WTC11 (cell line): Measurements from ENCODE around the gene FERMT2. TPM values are rescaled to one million over a fixed set of nuclear protein-coding genes. Genes with fewer than 3 reads are reported as not detected.

Experiments used
- ATAC-seq: fragments of 200-7000 bp; cut with Tn5 transposase; 2 replicates; pipeline ENCODE4 v1.10.0; 2021; ENCODE audit warnings: mild to moderate bottlenecking, moderate library complexity
- CTCF ChIA-PET: fragments of 300-600 bp; sonication (Branson Sonifier 250); formaldehyde crosslinking; loops from one replicate; lab custom pipeline; 2021; ENCODE audit warnings: antibody characterized with exemption; lab: Charles Lee
- POLR2A ChIA-PET: fragments of 350-600 bp; sonication (Branson Sonifier 250); formaldehyde crosslinking; loops from one replicate; lab custom pipeline; 2021; ENCODE audit warnings: antibody characterized with exemption; lab: Charles Lee
- DNase-seq: peaks from one replicate; pipeline ENCODE4 v3.0.0; 2021; ENCODE audit warnings: low spot score
- H3K27ac Mint-ChIP-seq: 2 replicates; pipeline ENCODE4 v1.8.0; 2021; ENCODE audit warnings: mixed read lengths
- H3K27me3 Mint-ChIP-seq: 2 replicates; pipeline ENCODE4 v1.8.0; 2021; ENCODE audit warnings: low read depth, mild to moderate bottlenecking, moderate library complexity, mixed read lengths
- H3K36me3 Mint-ChIP-seq: 2 replicates; pipeline ENCODE4 v1.8.0; 2021; ENCODE audit warnings: mixed read lengths
- H3K4me1 Mint-ChIP-seq: 2 replicates; pipeline ENCODE4 v1.8.0; 2022; ENCODE audit warnings: mixed read lengths
- H3K4me3 Mint-ChIP-seq: 2 replicates; pipeline ENCODE4 v1.8.0; 2021; ENCODE audit warnings: mild to moderate bottlenecking, moderate library complexity, mixed read lengths
- H3K9me3 Mint-ChIP-seq: 2 replicates; pipeline ENCODE4 v1.8.0; 2021; ENCODE audit warnings: mixed read lengths
- CBFB ChIP-seq: sonication (generic); formaldehyde crosslinking; IDR thresholded peaks from 2 replicates; pipeline ENCODE4 v1.8.1; 2022; ENCODE audit warnings: mild to moderate bottlenecking, low read depth, missing genetic modification reagents
- EMX1 ChIP-seq: fragments of 250-450 bp; sonication (Bioruptor Pico); IDR thresholded peaks from 2 replicates; pipeline ENCODE4 v1.8.0; 2021; ENCODE audit warnings: mild to moderate bottlenecking
- ERG ChIP-seq: fragments of 250-450 bp; sonication (Bioruptor Pico); IDR thresholded peaks from 2 replicates; pipeline ENCODE4 v1.8.0; 2021; ENCODE audit warnings: mild to moderate bottlenecking
- ESRRA ChIP-seq: sonication (generic); formaldehyde crosslinking; IDR thresholded peaks from 2 replicates; pipeline ENCODE4 v1.8.1; 2022; ENCODE audit warnings: mild to moderate bottlenecking, missing genetic modification reagents, borderline replicate concordance
- ETV6 ChIP-seq: sonication (generic); formaldehyde crosslinking; IDR thresholded peaks from 2 replicates; pipeline ENCODE4 v1.8.1; 2022; ENCODE audit warnings: mild to moderate bottlenecking, missing genetic modification reagents
- FOXK1 ChIP-seq: sonication (generic); formaldehyde crosslinking; IDR thresholded peaks from 2 replicates; pipeline ENCODE4 v1.8.0; 2022; ENCODE audit warnings: mild to moderate bottlenecking, moderate library complexity, missing genetic modification reagents
- GRHL2 ChIP-seq: fragments of 250-450 bp; sonication (Bioruptor Pico); IDR thresholded peaks from 2 replicates; pipeline ENCODE4 v1.8.0; 2022; ENCODE audit warnings: mild to moderate bottlenecking, moderate library complexity; ENCODE audit not compliant: insufficient replicate concordance, severe bottlenecking
- IRF1 ChIP-seq: sonication (generic); formaldehyde crosslinking; IDR thresholded peaks from 2 replicates; pipeline ENCODE4 v1.8.0; 2023; ENCODE audit warnings: missing genetic modification reagents
- IRF2 ChIP-seq: sonication (generic); formaldehyde crosslinking; IDR thresholded peaks from 2 replicates; pipeline ENCODE4 v1.8.0; 2022; ENCODE audit warnings: low read depth, missing genetic modification reagents, borderline replicate concordance
- MAX ChIP-seq: sonication (generic); formaldehyde crosslinking; IDR thresholded peaks from 2 replicates; pipeline ENCODE4 v1.8.0; 2022; ENCODE audit warnings: mild to moderate bottlenecking, missing genetic modification reagents
- MLX ChIP-seq: sonication (generic); formaldehyde crosslinking; IDR thresholded peaks from 2 replicates; pipeline ENCODE4 v1.8.1; 2023; ENCODE audit warnings: mild to moderate bottlenecking, missing genetic modification reagents, moderate library complexity
- NFATC4 ChIP-seq: fragments of 250-450 bp; sonication (Bioruptor Pico); IDR thresholded peaks from 2 replicates; pipeline ENCODE4 v1.9.0; 2021; ENCODE audit warnings: mild to moderate bottlenecking
- NFE2L1 ChIP-seq: sonication (generic); formaldehyde crosslinking; IDR thresholded peaks from 2 replicates; pipeline ENCODE4 v1.8.1; 2023; ENCODE audit warnings: missing genetic modification reagents
- NFYB ChIP-seq: sonication (generic); formaldehyde crosslinking; conservative IDR thresholded peaks from 2 replicates; pipeline ENCODE4 v1.8.0; 2022; ENCODE audit warnings: low read depth, missing genetic modification reagents
- NR1H2 ChIP-seq: sonication (generic); formaldehyde crosslinking; IDR thresholded peaks from 2 replicates; pipeline ENCODE4 v1.9.0; 2021; ENCODE audit warnings: mild to moderate bottlenecking, moderate library complexity, missing genetic modification reagents
- SMAD4 ChIP-seq: sonication (generic); formaldehyde crosslinking; IDR thresholded peaks from 2 replicates; pipeline ENCODE4 v1.8.0; 2022; ENCODE audit warnings: mild to moderate bottlenecking, missing genetic modification reagents
- STAT6 ChIP-seq: sonication (generic); formaldehyde crosslinking; conservative IDR thresholded peaks from 2 replicates; pipeline ENCODE4 v1.8.1; 2023; ENCODE audit warnings: mild to moderate bottlenecking, low read depth, missing genetic modification reagents, moderate library complexity
- ZNF263 ChIP-seq: sonication (generic); formaldehyde crosslinking; IDR thresholded peaks from 2 replicates; pipeline ENCODE4 v1.8.1; 2022; ENCODE audit warnings: low read depth, mild to moderate bottlenecking, moderate library complexity, missing genetic modification reagents
- total RNA-seq: library from RNA; stranded (reverse); gene quantifications from 3 replicates; pipeline ENCODE4 v1.2.3, GENCODE V29; 2021
- TF ChIP-seq, protein P1 (sequence below): fragments of 250-450 bp; sonication (Bioruptor Pico); IDR thresholded peaks from 2 replicates; pipeline ENCODE4 v1.9.0; 2021; ENCODE audit warnings: moderate library complexity, mild to moderate bottlenecking, inconsistent platforms, borderline replicate concordance
- TF ChIP-seq, protein P2 (sequence below): sonication (generic); formaldehyde crosslinking; IDR thresholded peaks from 2 replicates; pipeline ENCODE4 v1.8.0; 2022; ENCODE audit warnings: mild to moderate bottlenecking, missing genetic modification reagents
- TF ChIP-seq, protein P3 (sequence below): sonication (generic); formaldehyde crosslinking; IDR thresholded peaks from 2 replicates; pipeline ENCODE4 v1.8.1; 2023; ENCODE audit warnings: mild to moderate bottlenecking, missing genetic modification reagents
- TF ChIP-seq, protein P4 (sequence below): sonication (generic); formaldehyde crosslinking; conservative IDR thresholded peaks from 2 replicates; pipeline ENCODE4 v1.8.1; 2022; ENCODE audit warnings: mild to moderate bottlenecking, missing genetic modification reagents
- TF ChIP-seq, protein P5 (sequence below): sonication (generic); formaldehyde crosslinking; IDR thresholded peaks from 2 replicates; pipeline ENCODE4 v1.8.1; 2022; ENCODE audit warnings: mild to moderate bottlenecking, missing genetic modification reagents, moderate library complexity, borderline replicate concordance

Gene FERMT2
- total RNA-seq, 1 experiment from 2014 or later = 92.8 TPM

DNA sequence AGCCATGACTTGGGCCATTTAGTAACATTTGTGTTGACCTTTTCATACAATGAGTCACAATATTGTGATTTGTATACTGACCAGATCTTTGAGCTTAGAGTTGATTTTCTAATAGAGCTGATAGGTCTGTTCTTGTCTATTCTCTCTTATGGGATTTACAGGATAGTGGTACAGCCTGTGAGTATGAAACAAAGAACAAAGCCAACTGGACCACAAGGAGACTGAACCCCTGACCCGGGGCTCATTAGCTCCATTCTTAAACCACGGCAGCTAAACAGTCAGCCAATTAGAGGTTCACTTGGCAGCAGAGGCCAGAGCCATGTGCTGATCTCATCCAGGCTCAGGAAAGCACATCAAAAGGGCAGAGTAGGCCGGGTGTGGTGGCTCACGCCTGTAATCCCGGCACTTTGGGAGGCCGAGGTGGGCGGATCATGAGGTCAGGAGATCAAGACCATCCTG is 100.4 kb downstream of the FERMT2 start:
- H3K9me3 Mint-ChIP-seq = no peaks in the 10 kb centered on the region
- POLR2A ChIA-PET = no interaction called here
- H3K27ac Mint-ChIP-seq = no peak overlapping the region
- H3K36me3 Mint-ChIP-seq = peaks cover 4% of the 10 kb centered on the region
- no peak overlapping the region for H3K4me3 Mint-ChIP-seq
- CTCF ChIA-PET = no interaction called here
- peaks cover 31% of the 10 kb centered on the region for H3K4me1 Mint-ChIP-seq
- ATAC-seq (no peak), DNase-seq (no peak)
- TF ChIP-seq NR1H2 (CRISPR knock-in tag) = no peak
- TF ChIP-seq, protein P1, sequence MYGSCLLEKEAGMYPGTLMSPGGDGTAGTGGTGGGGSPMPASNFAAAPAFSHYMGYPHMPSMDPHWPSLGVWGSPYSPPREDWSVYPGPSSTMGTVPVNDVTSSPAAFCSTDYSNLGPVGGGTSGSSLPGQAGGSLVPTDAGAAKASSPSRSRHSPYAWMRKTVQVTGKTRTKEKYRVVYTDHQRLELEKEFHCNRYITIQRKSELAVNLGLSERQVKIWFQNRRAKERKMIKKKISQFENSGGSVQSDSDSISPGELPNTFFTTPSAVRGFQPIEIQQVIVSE (CRISPR knock-in tag) = no peak
- TF ChIP-seq, protein P2, sequence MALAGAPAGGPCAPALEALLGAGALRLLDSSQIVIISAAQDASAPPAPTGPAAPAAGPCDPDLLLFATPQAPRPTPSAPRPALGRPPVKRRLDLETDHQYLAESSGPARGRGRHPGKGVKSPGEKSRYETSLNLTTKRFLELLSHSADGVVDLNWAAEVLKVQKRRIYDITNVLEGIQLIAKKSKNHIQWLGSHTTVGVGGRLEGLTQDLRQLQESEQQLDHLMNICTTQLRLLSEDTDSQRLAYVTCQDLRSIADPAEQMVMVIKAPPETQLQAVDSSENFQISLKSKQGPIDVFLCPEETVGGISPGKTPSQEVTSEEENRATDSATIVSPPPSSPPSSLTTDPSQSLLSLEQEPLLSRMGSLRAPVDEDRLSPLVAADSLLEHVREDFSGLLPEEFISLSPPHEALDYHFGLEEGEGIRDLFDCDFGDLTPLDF (CRISPR knock-in tag) = no peak
- no peak for TF ChIP-seq EMX1
- TF ChIP-seq FOXK1 = no peak
- TF ChIP-seq IRF1 (CRISPR knock-in tag) = no peak
- no peak for TF ChIP-seq NFYB (CRISPR knock-in tag)
- no peak for TF ChIP-seq GRHL2 (CRISPR knock-in tag)
- no peak for TF ChIP-seq ETV6 (CRISPR knock-in tag)
- no peak for TF ChIP-seq ZNF263 (CRISPR knock-in tag)
- no peak for TF ChIP-seq IRF2 (CRISPR knock-in tag)
- TF ChIP-seq, protein P3, sequence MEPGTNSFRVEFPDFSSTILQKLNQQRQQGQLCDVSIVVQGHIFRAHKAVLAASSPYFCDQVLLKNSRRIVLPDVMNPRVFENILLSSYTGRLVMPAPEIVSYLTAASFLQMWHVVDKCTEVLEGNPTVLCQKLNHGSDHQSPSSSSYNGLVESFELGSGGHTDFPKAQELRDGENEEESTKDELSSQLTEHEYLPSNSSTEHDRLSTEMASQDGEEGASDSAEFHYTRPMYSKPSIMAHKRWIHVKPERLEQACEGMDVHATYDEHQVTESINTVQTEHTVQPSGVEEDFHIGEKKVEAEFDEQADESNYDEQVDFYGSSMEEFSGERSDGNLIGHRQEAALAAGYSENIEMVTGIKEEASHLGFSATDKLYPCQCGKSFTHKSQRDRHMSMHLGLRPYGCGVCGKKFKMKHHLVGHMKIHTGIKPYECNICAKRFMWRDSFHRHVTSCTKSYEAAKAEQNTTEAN (CRISPR knock-in tag) = no peak
- TF ChIP-seq STAT6 = no peak
- no peak for TF ChIP-seq MAX (CRISPR knock-in tag)
- TF ChIP-seq, protein P4, sequence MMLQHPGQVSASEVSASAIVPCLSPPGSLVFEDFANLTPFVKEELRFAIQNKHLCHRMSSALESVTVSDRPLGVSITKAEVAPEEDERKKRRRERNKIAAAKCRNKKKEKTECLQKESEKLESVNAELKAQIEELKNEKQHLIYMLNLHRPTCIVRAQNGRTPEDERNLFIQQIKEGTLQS (CRISPR knock-in tag) = no peak
- TF ChIP-seq NFATC4 (CRISPR knock-in tag) = no peak
- H3K27me3 Mint-ChIP-seq = no peaks in the 10 kb centered on the region

DNA sequence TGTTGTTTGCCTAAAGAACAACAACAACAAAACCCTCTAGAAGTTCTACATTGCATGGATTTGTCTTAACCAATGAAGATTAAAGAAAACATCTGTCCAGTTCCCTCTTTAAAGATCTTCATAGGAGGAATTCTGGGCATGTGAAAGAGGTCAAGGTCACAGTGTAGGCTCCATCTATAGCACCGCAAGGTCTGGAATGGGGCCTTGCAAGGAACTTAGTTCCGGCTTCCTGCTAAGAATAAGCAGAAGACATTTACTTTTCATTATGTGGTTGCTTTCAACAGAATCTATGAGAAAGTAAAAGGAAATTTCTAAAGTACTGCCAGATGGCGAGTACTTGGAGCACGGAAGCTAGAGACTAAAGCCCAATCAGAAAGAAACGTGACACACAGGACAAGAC is 102.2 kb downstream of the FERMT2 start:
- DNase-seq (no peak), ATAC-seq (no peak)
- Mint-ChIP-seq H3K4me1 (peaks cover 48% of the 10 kb centered on the region), H3K4me3 (no peak overlapping the region), H3K27me3 (no peaks in the 10 kb centered on the region), H3K9me3 (no peaks in the 10 kb centered on the region), H3K36me3 (no peaks in the 10 kb centered on the region), H3K27ac (no peak overlapping the region)
- ChIA-PET POLR2A (no interaction called here), CTCF (no interaction called here)
- TF ChIP-seq ERG (CRISPR knock-in tag) (no peak), MAX (CRISPR knock-in tag) (no peak), MLX (CRISPR knock-in tag) (no peak), NFE2L1 (no peak), CBFB (no peak), ESRRA (CRISPR knock-in tag) (no peak), SMAD4 (no peak), NR1H2 (CRISPR knock-in tag) (no peak)
- TF ChIP-seq, protein P5, sequence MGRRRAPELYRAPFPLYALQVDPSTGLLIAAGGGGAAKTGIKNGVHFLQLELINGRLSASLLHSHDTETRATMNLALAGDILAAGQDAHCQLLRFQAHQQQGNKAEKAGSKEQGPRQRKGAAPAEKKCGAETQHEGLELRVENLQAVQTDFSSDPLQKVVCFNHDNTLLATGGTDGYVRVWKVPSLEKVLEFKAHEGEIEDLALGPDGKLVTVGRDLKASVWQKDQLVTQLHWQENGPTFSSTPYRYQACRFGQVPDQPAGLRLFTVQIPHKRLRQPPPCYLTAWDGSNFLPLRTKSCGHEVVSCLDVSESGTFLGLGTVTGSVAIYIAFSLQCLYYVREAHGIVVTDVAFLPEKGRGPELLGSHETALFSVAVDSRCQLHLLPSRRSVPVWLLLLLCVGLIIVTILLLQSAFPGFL (CRISPR knock-in tag) = no peak
- TF ChIP-seq, protein P3 (CRISPR knock-in tag) = no peak
